NCI-H1092 treated with DMSO at 0.1 percent for 48 hours (cell line): ENCODE data around the gene SPRR1A.
"Not testable (repeated sequence)": the region's sequence is repeated elsewhere in the genome, so short reads cannot be mapped to it uniquely, and the experiment has no call there.

Source experiments
- DNase-seq: peaks from one replicate; lab custom pipeline; 2025; lab: John Stamatoyannopoulos, UW

SPRR1A gene

GRCh38 chr1:152972196-152972886, 11.5 kb upstream of the SPRR1A start:
- no peak for DNase-seq

GRCh38 chr1:152976688-152977087, 7.2 kb upstream of the SPRR1A start:
- DNase-seq = no peak

- no peak for DNase-seq
Measured at GRCh38 chr1:152977614-152978013, 6.3 kb upstream of the SPRR1A start.

- DNase-seq = no peak
Measured at GRCh38 chr1:152980676-152981075, 3.2 kb upstream of the SPRR1A start.

GRCh38 chr1:152981146-152981871, 2.6 kb upstream of the SPRR1A start:
- no peak for DNase-seq

- no peak for DNase-seq
Measured at GRCh38 chr1:152982076-152982475, 1.8 kb upstream of the SPRR1A start.

GRCh38 chr1:152983234-152983633, 647 bp upstream of the SPRR1A start:
- DNase-seq = no peak

GRCh38 chr1:152986578-152986977, 2.7 kb downstream of the SPRR1A start:
- DNase-seq = no peak

- DNase-seq = no peak
Measured at GRCh38 chr1:152993186-152993585, 9.3 kb downstream of the SPRR1A start.

- DNase-seq = no peak
Measured at GRCh38 chr1:152995842-152996241, 12.0 kb downstream of the SPRR1A start.

- no peak for DNase-seq
Measured at GRCh38 chr1:152996633-152997400, 12.9 kb downstream of the SPRR1A start.

- DNase-seq = no peak
Measured at GRCh38 chr1:152997901-152998300, 14.0 kb downstream of the SPRR1A start.

GRCh38 chr1:152998476-152998875, 14.6 kb downstream of the SPRR1A start:
- no peak for DNase-seq

GRCh38 chr1:152999818-153000217, 15.9 kb downstream of the SPRR1A start:
- DNase-seq = no peak

- DNase-seq = no peak
Measured at GRCh38 chr1:153000294-153000693, 16.4 kb downstream of the SPRR1A start.

- DNase-seq = no peak
Measured at GRCh38 chr1:153001382-153001781, 17.5 kb downstream of the SPRR1A start, which contains the start of gene SPRR3. TSS of gene SPRR3 (plus strand) at chr1:153001749. CDS start at chr1:153003021, 1,272 bp downstream.

GRCh38 chr1:153011235-153011758, 27.4 kb downstream of the SPRR1A start:
- DNase-seq = not testable (repeated sequence)

- DNase-seq = not testable (repeated sequence)
Measured at GRCh38 chr1:153021829-153022228, 37.9 kb downstream of the SPRR1A start.

GRCh38 chr1:153022340-153022739, 38.5 kb downstream of the SPRR1A start:
- DNase-seq = not testable (repeated sequence)

GRCh38 chr1:153023109-153023508, 39.2 kb downstream of the SPRR1A start:
- no peak for DNase-seq

- no peak for DNase-seq
Measured at GRCh38 chr1:153024413-153024812, 40.5 kb downstream of the SPRR1A start.

- no peak for DNase-seq
Measured at GRCh38 chr1:153025797-153026196, 41.9 kb downstream of the SPRR1A start.
